ENCODE results near the gene SCNN1A.
A peak's percentile ranks its signal among the peaks of the same experiment; 100 is the strongest.

- TF ChIP-seq CTCF (IDR thresholded peaks at IDR 0.05): no peak
- TF ChIP-seq POLR2AphosphoS5 (IDR thresholded peaks at IDR 0.05): peak in 1 of 2 donors; percentile 82
Measured at GRCh38 chr12:6337958-6338433, 37.4 kb downstream of the SCNN1A start.

All from upper lobe of left lung (tissue), 4 donors.